Trophoblast cell (in vitro differentiated cells and primary cell): ENCODE data around the gene CCDC83.

Source experiments
- DNase-seq, 2 donors: peaks; one replicate each; pipeline ENCODE4 v3.0.0-alpha.2; 2016
- H2AFZ ChIP-seq: 2 replicates; pipeline ENCODE4 v1.6.1; 2013; ENCODE audit warnings: low read length, moderate library complexity, mild to moderate bottlenecking; ENCODE audit not compliant: insufficient read depth, poor library complexity
- H2AK5ac ChIP-seq: 2 replicates; pipeline ENCODE4 v1.6.1; 2013; ENCODE audit warnings: mild to moderate bottlenecking, low read length
- H2BK120ac ChIP-seq: 2 replicates; pipeline ENCODE4 v1.6.1; 2013; ENCODE audit warnings: low read length, mild to moderate bottlenecking, moderate library complexity; ENCODE audit not compliant: insufficient read depth, poor library complexity
- H2BK12ac ChIP-seq: 2 replicates; pipeline ENCODE4 v1.6.1; 2013; ENCODE audit warnings: mild to moderate bottlenecking, low read length, moderate library complexity
- H2BK5ac ChIP-seq: 2 replicates; pipeline ENCODE4 v1.6.1; 2013; ENCODE audit warnings: low read length, low read depth, moderate library complexity, mild to moderate bottlenecking; ENCODE audit not compliant: poor library complexity
- H3K14ac ChIP-seq: 2 replicates; pipeline ENCODE4 v1.6.1; 2013; ENCODE audit warnings: mild to moderate bottlenecking, low read length
- H3K18ac ChIP-seq: 2 replicates; pipeline ENCODE4 v1.6.1; 2013; ENCODE audit warnings: mild to moderate bottlenecking, low read length
- H3K23ac ChIP-seq: 2 replicates; pipeline ENCODE4 v1.6.1; 2013; ENCODE audit warnings: low read length
- H3K27ac ChIP-seq: 2 replicates; pipeline ENCODE4 v1.5.1; 2013; ENCODE audit warnings: low read depth, mild to moderate bottlenecking, inconsistent platforms, low read length, moderate library complexity
- H3K27me3 ChIP-seq: 2 replicates; pipeline ENCODE4 v1.6.1; 2013; ENCODE audit warnings: inconsistent platforms, mild to moderate bottlenecking, low read length, moderate library complexity; ENCODE audit not compliant: insufficient read depth
- H3K36me3 ChIP-seq, 2 experiments: 1 replicate in 1 of 2; 2 replicates in 1 of 2; pipeline ENCODE4 v1.6.1; 2013; ENCODE audit warnings: low read length in 2 of 2, mild to moderate bottlenecking in 2 of 2, moderate library complexity in 1 of 2; ENCODE audit not compliant: insufficient read depth in 2 of 2, control insufficient read depth in 1 of 2
- H3K4ac ChIP-seq: 2 replicates; pipeline ENCODE4 v1.6.1; 2013; ENCODE audit warnings: low read depth, mild to moderate bottlenecking, low read length, moderate library complexity
- H3K4me1 ChIP-seq, 2 experiments: 1 replicate in 1 of 2; 2 replicates in 1 of 2; pipeline ENCODE4 v1.6.1; 2013; ENCODE audit warnings: low read length in 2 of 2, mild to moderate bottlenecking in 2 of 2, moderate library complexity in 1 of 2; ENCODE audit not compliant: insufficient read depth in 2 of 2, control insufficient read depth in 1 of 2
- H3K4me2 ChIP-seq: 2 replicates; pipeline ENCODE4 v1.6.1; 2013; ENCODE audit warnings: inconsistent platforms, mild to moderate bottlenecking, low read length, moderate library complexity
- H3K4me3 ChIP-seq: 2 replicates; pipeline ENCODE4 v1.5.1; 2013; ENCODE audit warnings: mild to moderate bottlenecking, low read depth, low read length, inconsistent platforms
- H3K79me1 ChIP-seq: one replicate; pipeline ENCODE4 v1.6.1; 2013; ENCODE audit warnings: low read length
- H3K79me2 ChIP-seq: 2 replicates; pipeline ENCODE4 v1.6.1; 2013; ENCODE audit warnings: low read length, mild to moderate bottlenecking; ENCODE audit not compliant: control insufficient read depth, insufficient read depth, poor library complexity
- H3K9ac ChIP-seq: 2 replicates; pipeline ENCODE4 v1.6.1; 2013; ENCODE audit warnings: mild to moderate bottlenecking, low read length
- H3K9me3 ChIP-seq: 2 replicates; pipeline ENCODE4 v1.6.1; 2013; ENCODE audit warnings: low read depth, mild to moderate bottlenecking, control low read depth, inconsistent platforms, low read length; ENCODE audit not compliant: insufficient read depth
- H4K12ac ChIP-seq: 2 replicates; pipeline ENCODE4 v1.6.1; 2013; ENCODE audit warnings: low read depth, mild to moderate bottlenecking, low read length, moderate library complexity
- H4K8ac ChIP-seq: 2 replicates; pipeline ENCODE4 v1.6.1; 2013; ENCODE audit warnings: low read depth, mild to moderate bottlenecking, low read length, moderate library complexity
- H4K91ac ChIP-seq: one replicate; pipeline ENCODE4 v1.6.1; 2013; ENCODE audit warnings: low read depth, mild to moderate bottlenecking, low read length, moderate library complexity
- WGBS: extraction: QIAGEN DNeasy Blood & Tissue Kit; methylation state at CpG from one replicate; pipeline ENCODE4 v1.1.7; 2013; ENCODE audit warnings: missing lambda C conversion rate; ENCODE audit not compliant: insufficient read length, insufficient coverage; ENCODE audit errors: extremely low coverage; 5-methylcytosine and 5-hydroxymethylcytosine counted together

Gene CCDC83

DNA sequence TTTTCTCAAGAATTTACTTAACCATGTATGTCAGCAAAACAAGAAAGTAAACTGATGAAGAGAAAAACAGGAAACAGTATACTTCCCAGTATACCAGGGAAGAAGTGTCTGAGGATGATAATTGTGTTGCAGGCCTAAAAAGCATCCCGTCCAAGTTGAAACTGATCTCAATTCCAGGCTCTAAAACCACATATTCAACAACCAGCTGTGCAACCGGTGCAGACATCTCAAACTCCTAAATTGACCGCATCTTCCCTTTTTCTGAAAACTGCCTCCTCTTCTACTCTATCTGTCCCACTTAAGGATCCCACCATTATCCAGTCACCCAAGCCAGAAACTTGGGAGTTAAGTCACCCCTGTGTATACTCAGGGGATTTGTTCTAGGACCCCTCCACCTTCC, 47.2 kb downstream of the CCDC83 start:
- H2BK12ac ChIP-seq = no peak overlapping the region
- no peak overlapping the region for H4K8ac ChIP-seq

DNA sequence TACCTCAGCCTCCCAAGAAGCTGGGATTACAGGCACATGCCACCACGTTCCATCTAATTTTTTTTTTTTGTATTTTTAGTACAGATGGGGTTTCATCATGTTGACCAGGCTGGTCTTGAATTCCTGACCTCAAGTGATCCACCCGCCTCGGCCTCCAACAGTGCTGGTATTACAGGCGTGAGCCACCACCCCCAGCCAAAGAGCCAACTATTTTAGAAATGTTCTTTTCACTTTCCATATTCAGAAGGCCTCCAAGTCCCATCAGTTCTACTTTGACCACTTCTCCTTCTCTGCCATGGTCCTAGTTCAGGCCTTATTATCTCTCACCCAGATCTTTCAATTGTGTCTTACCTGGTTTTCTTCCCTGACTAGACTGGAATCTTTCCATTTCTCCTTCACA, 48.2 kb downstream of the CCDC83 start:
- Histone ChIP-seq H4K91ac (no peak overlapping the region), H2BK12ac (no peak overlapping the region), H3K4ac (no peak overlapping the region), H2AFZ (no peak overlapping the region), H4K8ac (no peak overlapping the region), H2BK5ac (no peak overlapping the region), H3K14ac (no peak overlapping the region), H3K23ac (no peak overlapping the region), H3K79me2 (no peaks in the 10 kb centered on the region), H3K4me1 (no peaks in the 10 kb centered on the region), H3K27me3 (no peaks in the 10 kb centered on the region), H3K9me3 (no peaks in the 10 kb centered on the region), H3K9ac (no peak overlapping the region), H3K79me1 (no peaks in the 10 kb centered on the region), H2AK5ac (no peak overlapping the region), H3K4me2 (no peak overlapping the region), H3K27ac (no peak overlapping the region), H4K12ac (no peak overlapping the region), H3K36me3 (no peaks in the 10 kb centered on the region), H3K4me3 (no peak overlapping the region), H3K18ac (no peak overlapping the region), H2BK120ac (no peak overlapping the region)
- DNase-seq = peak; percentile 74 to 85
- no CpG with 5 or more reads among the region's 4 CpGs for WGBS

More for the DNA sequence above, 47.2 kb downstream of the CCDC83 start:
- DNase-seq = no peak
- Histone ChIP-seq H3K23ac (no peak overlapping the region), H2BK5ac (no peak overlapping the region), H4K12ac (no peak overlapping the region), H3K79me2 (no peaks in the 10 kb centered on the region), H3K79me1 (no peaks in the 10 kb centered on the region), H3K4me3 (no peak overlapping the region), H3K9ac (no peak overlapping the region), H3K4me2 (no peak overlapping the region), H3K4ac (no peak overlapping the region), H4K91ac (no peak overlapping the region), H3K9me3 (no peaks in the 10 kb centered on the region), H3K27ac (no peak overlapping the region), H3K27me3 (no peaks in the 10 kb centered on the region), H3K18ac (no peak overlapping the region), H3K4me1 (no peaks in the 10 kb centered on the region), H3K14ac (no peak overlapping the region), H2AK5ac (no peak overlapping the region), H3K36me3 (no peaks in the 10 kb centered on the region), H2BK120ac (no peak overlapping the region), H2AFZ (no peak overlapping the region)
- no CpG with 5 or more reads among the region's 3 CpGs for WGBS

DNA sequence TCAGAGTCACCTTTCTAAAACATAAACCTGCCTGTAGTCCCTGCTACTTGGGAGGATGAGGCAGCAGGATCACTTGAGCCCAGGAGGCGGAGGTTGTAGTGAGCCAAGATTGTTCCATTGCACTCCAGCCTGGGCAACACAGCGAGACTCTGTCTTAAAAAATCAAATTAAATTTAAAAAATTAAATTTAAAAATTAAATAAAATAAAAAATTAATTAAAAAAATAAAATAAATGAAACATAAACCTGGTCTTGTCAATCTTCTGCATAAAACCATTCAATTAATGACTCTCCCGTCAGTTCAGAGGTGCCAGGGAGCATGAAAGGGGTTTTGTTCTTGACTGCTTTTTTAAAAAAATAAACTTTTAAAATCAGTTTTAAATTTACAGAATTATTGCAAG, 48.6 kb downstream of the CCDC83 start:
- Histone ChIP-seq H4K12ac (no peak overlapping the region), H3K4me2 (no peak overlapping the region), H3K4me3 (no peak overlapping the region), H4K91ac (no peak overlapping the region), H2BK5ac (no peak overlapping the region), H3K9ac (no peak overlapping the region), H3K36me3 (no peaks in the 10 kb centered on the region), H3K23ac (no peak overlapping the region), H4K8ac (no peak overlapping the region), H3K27ac (no peak overlapping the region), H3K79me1 (no peaks in the 10 kb centered on the region), H2BK120ac (no peak overlapping the region), H2BK12ac (no peak overlapping the region), H3K27me3 (no peaks in the 10 kb centered on the region), H2AFZ (no peak overlapping the region), H3K18ac (no peak overlapping the region), H3K14ac (no peak overlapping the region), H3K4me1 (no peaks in the 10 kb centered on the region), H2AK5ac (no peak overlapping the region), H3K9me3 (no peaks in the 10 kb centered on the region), H3K4ac (no peak overlapping the region), H3K79me2 (no peaks in the 10 kb centered on the region)
- DNase-seq = no peak
- no CpG with 5 or more reads among the region's 3 CpGs for WGBS

DNA sequence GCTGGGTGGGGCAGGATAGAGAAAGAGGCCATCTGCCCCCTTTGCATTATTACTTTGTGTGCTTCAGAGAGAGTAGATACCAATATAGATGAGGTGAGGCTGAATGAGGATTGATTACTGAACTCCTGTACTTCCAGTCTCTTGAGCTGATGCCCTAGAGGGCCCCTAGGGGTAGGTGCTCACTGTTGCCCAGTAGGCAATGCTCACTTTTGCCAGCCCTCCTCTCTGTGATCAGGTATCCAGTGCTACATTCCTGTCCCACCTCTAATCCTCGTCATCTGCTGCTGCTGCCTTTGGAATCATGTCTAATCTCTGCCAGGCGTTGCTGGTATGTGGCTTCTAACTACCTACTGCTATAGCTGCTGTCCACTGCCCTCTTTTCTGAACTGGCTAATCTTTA, 57.2 kb downstream of the CCDC83 start:
- Histone ChIP-seq H3K4me2 (no peak overlapping the region), H4K91ac (no peak overlapping the region), H3K4me1 (no peaks in the 10 kb centered on the region), H3K27ac (no peak overlapping the region), H4K12ac (no peak overlapping the region), H3K79me2 (no peaks in the 10 kb centered on the region), H3K36me3 (no peaks in the 10 kb centered on the region), H3K27me3 (no peaks in the 10 kb centered on the region), H3K9ac (no peak overlapping the region), H3K23ac (no peak overlapping the region), H2BK12ac (no peak overlapping the region), H3K4ac (no peak overlapping the region), H3K79me1 (no peaks in the 10 kb centered on the region), H2BK120ac (no peak overlapping the region), H2AK5ac (no peak overlapping the region), H2BK5ac (no peak overlapping the region), H3K9me3 (peaks cover 5% of the 10 kb centered on the region), H3K4me3 (no peak overlapping the region), H2AFZ (no peak overlapping the region), H3K18ac (no peak overlapping the region), H4K8ac (no peak overlapping the region), H3K14ac (no peak overlapping the region)
- WGBS = no CpG with 5 or more reads among the region's 2 CpGs
- DNase-seq = no peak
